OCI-LY1 (cell line): ENCODE measurements around the gene PTPRN2.
"Not testable (repeated sequence)": the region's sequence is repeated elsewhere in the genome, so short reads cannot be mapped to it uniquely, and the experiment has no call there.

Experiments used
- CTCF ChIP-seq: fragments of 200-600 bp; sonication (generic), shearing (Covaris generic); IDR thresholded peaks from 2 replicates; pipeline ENCODE4 v1.5.1; 2017; ENCODE audit warnings: mild to moderate bottlenecking, antibody characterized with exemption, low read length, moderate library complexity, mixed read lengths
- EZH2 ChIP-seq: fragments of 200-600 bp; sonication (generic), shearing (Covaris generic); IDR thresholded peaks from 2 replicates; pipeline ENCODE4 v1.8.0; 2017; ENCODE audit warnings: borderline replicate concordance, mixed run types, mild to moderate bottlenecking, antibody characterized with exemption, low read length, moderate library complexity, mixed read lengths

- TF ChIP-seq CTCF, EZH2: not testable (repeated sequence)
Measured at GRCh38 chr7:157500989-157501540, 1086.6 kb downstream of the PTPRN2 start.
